Bone marrow (tissue), 2 donors: ENCODE results near the gene DDX42.
A peak's percentile ranks its signal among the peaks of the same experiment; 100 is the strongest.

Experiments used
- DNase-seq, 2 donors: peaks; one replicate each; lab custom pipeline; 2025; lab: John Stamatoyannopoulos, UW

The DDX42 gene

DNA sequence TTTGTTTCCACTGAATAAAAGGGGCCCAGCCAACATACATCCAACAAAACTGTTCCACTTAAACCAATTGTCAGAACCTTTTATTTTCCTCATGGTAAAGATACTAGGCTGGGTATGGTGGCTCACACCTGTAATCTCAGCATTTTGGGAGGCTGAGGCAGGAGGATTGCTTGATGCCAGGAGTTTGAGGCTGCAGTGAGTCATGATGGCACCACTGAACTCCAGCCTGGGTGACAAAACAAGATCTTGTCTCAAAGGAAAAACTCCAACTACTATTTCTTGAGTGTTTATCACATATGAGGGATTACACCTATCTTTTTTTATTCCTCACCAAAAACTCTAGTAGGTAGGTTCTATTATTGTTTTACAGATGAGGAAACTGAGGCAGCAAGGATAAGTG, 48.6 kb downstream of the DDX42 start:
- no peak for DNase-seq

DNA sequence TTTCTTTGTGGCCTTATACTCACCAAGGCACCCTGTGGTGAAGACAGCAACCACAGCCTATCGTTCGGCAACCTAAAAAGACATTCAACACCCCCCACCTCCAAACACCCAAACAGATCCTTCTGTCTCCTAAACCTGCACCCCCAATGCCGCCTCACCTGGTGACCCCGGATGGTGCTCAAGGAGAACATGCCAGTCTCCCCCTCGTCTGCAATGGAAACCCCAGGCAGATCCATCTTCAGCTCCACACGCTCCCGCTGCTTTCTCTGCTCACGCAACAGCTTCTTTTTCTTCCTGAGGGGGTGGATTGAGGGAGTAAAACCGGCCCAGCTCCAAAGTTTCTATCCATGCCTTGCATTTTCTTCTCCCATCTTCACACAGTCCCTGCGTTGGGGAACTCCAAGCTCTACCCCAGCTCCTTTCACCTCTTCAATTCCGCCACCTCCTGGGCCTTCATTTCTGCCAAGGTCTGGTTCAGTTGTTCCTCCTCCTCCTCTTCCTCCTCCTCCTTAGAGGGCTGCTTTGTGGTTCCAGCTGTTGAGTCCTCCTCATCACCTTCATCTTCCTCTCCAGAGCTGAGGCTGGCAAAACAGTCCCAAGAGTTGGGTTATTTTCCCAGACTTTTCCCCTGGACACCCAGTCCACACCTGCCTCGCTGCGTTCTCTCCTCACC, 49.8 kb downstream of the DDX42 start:
- DNase-seq = no peak

DNA sequence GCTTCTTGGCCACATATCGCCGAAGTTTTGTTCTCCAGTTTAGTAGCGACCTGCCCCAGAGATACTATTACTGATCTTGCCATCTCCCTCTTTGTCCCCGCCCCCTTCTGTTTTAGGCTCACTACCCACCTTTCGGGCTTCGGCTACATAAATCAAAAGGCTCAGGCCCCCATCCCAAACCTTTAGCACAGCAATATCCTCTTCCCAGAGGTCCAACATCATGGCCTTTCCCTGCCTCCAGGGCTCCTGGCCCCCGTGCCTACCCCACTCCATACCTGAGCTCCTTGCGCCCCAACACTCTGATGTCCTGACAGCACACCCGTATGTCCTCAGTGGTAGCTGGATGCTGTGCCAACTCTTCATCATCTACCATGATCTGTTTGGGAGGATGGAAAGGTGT, 50.4 kb downstream of the DDX42 start:
- DNase-seq = no peak

DNA sequence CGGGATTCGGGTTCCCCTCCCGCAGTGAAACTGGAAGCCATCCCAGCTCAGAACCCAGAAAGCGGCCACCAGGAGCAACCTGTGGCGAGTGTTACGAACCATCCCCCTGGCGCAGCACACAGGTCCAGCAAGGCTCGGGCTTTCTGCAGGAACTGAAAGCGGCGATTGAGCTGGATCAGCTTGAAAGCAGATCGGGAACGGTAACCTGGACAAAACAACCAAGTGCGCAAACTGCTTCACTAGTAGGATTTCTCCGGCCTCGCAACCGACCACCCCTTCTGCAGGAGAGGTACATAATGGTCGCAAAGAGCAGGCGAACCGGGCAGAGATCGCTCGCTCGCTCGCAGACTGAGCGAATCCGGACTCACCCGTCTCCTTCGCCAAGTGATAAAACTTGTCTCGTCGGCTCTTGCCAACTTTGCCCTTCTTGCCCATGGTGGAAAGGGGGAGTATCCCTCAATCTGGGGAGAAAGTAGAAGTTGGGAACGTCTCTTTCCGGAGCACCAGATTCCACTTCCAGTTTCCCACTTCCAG, 52.6 kb downstream of the DDX42 start:
- peak in 1 of 2 donors; percentile 20 for DNase-seq

DNA sequence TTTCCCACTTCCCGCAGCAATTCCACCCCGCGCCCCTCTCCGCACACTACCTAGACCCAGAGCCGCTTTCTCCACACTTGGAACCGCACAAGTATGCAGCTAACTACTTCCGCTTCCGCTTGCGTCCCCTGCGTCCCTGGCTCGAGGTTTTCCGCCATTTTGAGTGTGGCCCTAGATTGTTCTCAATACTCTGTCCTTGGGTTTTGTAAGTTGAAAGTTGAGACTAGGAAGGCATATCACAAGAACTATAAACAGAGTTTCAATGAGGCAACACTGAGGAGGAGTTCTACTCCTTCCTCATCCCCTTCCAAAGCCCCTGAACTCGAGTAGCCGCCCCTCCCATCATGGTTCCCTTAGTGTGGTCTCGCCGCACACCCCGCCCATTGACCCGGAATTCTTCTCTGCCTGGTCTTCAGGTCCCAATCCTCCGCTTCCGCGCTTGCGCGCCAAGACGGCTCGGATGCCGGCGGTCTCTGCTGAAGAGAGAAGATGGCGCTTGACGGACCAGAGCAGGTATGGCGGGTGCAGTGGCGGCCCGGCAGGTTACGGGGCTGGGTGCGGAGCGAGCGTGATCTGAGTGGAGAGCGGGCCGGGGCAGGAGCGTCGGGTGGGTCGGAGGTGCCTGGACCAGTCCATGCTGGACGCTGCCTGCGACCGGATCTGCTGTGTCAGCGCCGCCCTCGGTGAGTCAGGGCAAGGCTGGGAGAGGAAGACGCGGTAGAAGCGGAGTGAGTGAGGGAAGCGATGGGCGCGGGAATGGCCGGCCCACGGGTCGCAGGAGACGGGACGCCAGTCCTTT, 53.2 kb downstream of the DDX42 start, which contains the start of the genes FTSJ3 and PSMC5:
TSS of gene FTSJ3 (minus strand) at position 662 of the 799 bp plus-strand sequence. CDS start 761 bp downstream, outside the sequence.
TSS of gene PSMC5 (plus strand) at position 430 of the 799 bp plus-strand sequence. CDS start at position 490, 60 bp downstream.
- DNase-seq = peak; percentile 92 to 96

DNA sequence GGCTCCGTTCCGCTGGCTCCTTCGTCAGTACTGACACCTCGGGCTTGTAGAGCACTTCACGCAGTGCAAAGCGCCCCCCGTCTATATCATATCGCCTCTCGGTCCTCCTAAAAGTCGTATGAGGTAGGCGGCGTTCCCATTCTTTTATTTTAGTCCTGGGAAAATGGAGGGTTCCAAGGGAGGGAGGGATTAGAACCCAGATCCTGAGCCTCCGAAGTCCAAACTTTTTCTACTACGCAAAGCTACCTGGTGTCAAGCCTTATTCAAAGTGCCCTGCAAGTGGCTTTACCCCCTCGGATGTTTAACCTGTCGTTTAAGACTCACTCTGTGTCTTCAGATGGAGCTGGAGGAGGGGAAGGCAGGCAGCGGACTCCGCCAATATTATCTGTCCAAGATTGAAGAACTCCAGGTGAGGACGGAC, 53.8 kb downstream of the DDX42 start:
- DNase-seq = no peak

DNA sequence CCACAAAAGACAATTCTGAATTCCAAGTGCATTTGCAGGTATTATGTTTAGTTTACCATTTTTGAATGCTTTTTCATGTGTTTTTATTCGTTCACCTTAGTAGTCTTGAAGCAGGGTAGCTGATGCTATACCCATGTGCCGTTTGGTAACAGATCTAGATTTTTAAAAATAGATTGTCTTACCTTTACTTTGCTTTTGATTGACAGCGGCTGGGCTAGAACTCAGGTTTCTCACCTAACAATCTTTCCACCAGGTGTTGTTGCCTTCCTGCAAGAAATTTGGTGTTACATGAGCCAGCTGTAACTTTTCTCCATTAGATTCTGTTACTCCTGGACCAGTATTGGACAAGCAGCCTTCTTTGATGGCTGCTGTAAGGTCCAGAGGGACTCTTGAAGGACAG, 55.0 kb downstream of the DDX42 start:
- DNase-seq = no peak

DNA sequence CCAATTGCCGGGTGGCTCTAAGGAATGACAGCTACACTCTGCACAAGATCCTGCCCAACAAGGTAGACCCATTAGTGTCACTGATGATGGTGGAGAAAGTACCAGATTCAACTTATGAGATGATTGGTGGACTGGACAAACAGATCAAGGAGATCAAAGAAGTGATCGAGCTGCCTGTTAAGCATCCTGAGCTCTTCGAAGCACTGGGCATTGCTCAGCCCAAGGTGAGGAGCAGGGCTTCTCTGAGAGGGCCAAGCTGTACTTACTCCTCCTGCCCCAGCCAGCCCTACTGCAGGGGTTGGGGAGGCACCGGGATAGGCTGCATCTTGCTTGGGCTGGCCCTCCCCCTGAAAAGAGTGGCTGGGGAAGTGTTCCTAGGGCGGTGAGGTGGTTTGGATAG, 56.3 kb downstream of the DDX42 start:
- no peak for DNase-seq

DNA sequence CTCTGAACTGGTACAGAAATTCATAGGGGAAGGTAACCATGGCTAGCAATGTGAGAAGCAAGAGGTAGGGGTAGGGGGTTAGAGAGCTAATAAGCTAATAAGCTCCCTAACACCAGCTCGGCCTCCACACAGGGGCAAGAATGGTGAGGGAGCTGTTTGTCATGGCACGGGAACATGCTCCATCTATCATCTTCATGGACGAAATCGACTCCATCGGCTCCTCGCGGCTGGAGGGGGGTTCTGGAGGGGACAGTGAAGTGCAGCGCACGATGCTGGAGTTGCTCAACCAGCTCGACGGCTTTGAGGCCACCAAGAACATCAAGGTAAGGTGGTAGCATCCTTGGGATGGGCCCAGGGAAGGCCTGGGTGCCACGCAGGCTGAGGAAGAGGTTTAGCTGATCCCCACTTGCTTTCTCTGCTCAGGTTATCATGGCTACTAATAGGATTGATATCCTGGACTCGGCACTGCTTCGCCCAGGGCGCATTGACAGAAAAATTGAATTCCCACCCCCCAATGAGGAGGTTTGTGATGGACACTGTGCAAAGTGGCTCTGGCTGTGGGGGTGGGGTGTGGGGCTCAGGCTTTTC, 57.0 kb downstream of the DDX42 start:
- no peak for DNase-seq

DNA sequence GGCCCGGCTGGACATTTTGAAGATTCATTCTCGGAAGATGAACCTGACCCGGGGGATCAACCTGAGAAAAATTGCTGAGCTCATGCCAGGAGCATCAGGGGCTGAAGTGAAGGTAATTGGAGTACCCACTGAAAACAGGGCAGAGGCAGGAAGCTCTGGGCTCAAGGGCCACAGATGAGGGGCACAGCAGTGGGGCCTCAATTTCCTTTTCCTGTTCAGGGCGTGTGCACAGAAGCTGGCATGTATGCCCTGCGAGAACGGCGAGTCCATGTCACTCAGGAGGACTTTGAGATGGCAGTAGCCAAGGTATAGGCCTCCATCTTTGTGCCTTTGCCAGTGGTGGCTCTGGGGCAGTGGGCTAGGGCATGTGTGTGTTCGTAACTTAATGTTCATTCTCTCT, 57.5 kb downstream of the DDX42 start:
- no peak for DNase-seq

DNA sequence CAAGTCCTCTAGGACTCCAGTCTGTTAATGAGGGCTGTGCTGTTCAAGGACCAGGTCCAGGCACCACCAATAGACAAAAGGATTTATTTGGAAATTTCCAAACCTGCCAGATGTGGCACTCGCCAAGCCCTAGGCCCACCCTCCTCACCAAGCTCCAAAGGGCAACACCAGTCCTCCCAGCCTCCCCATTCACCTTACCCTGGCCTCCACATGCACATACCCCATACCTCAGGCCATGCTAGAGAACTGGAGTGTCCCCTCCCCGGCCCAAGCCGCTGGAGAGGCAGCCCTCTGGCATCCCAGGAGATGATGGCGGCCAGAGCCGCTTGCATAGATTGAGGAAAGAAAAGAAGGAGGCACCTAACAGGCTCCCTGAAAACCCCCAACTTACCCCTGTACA, 58.0 kb downstream of the DDX42 start:
- no peak for DNase-seq

DNA sequence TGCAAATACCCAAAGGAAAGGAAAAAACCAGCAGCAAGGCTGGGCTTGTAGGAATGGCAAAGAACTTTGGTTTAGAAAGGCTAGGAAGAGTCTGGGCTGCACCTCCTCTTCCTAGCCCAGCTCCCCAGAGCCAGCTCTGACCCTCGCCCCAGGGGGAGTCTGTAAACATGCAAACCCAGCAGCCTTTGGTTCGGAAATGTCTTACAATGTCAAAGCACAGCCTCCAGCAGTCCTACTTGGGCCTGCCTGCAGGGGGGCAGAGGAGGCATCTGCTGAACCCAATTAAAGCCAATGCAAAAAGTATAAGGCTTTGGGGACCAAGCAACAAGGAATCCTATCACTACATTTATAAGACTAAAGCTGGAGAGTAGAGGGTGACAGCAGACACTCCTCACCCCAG, 58.5 kb downstream of the DDX42 start:
- DNase-seq = no peak

DNA sequence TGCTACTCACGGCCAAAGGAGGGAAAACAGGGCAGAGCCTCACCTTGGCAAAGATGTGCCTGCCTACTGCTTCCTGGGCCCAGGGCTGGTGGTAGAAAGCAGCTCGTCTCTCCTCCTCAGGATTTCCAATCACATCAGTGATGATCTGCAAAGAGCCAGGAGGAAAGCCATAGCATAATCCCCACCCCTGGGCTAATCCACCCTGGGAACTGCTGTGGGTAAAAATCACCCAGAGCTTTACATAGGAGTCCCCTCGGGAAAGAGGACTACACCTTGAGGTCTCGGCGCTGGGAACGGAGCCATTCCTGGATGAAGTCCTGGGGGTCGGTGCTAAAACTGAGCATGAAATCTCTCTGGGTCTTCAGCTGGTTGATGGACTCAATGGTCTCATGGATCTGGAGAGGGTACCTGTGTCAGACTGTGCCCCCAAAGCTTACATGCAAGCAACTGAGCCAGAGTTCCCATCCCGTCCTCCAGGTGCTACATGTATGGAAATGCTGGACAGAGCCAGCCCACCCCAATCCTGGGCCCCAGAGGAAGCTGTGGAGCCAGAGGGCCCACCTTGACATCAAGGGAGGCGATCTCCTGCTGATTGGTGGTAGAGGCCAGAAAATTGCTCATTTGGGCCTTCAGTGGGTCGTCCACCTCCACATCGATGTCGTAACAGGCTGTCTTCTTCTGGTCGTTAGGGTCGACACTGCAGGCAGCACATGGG, 59.2 kb downstream of the DDX42 start:
- no peak for DNase-seq

DNA sequence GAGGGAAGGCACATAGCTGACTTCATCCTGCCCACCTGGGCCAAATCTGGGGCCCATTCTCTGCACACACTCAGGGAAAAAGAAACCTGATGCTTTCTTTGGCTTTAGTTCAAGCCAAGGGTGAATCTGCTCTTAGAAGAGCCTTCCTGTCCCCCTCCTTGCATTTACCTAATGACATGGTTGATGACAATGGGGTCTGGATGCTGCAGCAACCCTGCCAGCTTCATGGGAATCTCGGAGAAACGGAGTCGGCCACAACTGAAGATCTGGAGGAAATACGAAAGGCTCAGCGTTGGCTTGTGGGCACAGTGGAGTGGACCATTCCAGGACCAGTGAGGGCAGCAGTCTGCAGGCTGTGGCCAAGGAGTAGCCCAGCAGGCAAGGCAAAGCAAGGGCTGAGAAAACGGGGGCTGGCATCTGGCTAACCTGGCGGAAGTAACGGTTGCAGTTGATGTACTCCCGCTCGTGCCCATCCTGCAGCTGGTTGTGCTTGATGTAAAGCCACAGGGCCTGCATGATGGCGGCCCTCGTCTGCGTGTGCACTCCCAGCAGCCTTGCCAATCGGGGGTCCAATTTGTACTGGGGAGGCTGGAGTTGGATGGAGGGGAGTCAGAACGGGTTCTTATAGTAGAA, 59.9 kb downstream of the DDX42 start:
- DNase-seq = no peak

DNA sequence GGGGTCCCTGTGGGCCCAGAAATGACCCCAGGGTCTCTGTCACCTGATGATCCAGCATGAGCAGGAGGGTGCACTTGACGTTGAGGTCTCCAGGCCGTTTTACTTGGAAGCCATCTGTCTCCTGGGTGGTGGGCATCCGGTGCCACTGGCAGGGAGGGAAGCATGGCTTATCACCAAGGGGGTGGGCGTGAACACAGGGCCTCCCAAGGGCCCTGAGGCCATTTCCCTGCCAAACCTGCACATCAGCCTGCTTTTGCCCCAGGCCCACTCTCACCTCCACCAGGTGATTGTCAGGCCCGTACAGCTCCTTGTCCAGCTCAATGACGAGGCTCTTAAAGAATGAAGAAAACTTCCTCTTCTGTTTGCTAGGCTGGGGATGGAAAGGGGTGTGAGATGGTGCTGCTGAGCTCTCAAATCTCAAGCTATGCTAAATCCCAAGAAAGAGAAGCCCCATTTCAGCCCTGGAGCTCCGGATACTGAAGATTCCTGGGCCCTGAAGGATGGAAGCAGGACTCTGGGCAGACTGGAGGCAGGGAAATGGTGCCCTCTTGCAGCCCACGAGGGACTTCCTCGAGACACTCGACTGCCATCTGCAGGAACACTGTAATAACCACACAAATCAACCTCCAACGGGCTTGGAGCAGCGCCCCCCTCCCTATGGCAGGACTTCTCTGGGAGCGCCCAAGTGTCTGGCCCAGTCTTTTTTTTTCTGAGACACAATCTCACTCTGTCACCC, 60.6 kb downstream of the DDX42 start:
- peak; percentile 7 to 85 for DNase-seq

DNA sequence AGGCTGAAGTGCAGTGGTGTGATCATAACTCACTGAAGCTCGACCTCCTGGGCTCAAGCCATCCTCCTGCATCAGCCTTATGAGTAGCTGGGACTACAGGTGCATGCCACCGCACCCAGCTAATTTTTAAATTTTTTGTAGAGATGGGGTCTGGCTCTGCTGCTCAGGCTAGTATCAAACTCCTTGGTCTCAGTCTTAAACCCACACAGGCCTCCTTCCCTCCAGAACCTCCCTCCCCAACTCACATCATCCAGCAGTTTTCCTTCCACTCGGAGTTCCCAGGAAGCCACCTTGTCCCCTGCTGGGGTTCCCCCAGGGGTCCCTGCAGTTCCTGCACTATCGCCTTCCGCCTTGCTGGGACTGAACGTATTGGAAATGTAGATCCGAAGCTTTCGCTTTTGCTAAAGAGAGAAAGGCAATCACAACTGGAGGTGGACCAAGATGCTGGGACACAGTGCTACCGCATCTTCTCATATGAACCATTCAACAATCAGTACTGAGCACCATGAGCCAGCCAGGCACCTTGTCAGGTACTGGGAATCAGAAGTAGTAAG, 61.3 kb downstream of the DDX42 start:
- no peak for DNase-seq

DNA sequence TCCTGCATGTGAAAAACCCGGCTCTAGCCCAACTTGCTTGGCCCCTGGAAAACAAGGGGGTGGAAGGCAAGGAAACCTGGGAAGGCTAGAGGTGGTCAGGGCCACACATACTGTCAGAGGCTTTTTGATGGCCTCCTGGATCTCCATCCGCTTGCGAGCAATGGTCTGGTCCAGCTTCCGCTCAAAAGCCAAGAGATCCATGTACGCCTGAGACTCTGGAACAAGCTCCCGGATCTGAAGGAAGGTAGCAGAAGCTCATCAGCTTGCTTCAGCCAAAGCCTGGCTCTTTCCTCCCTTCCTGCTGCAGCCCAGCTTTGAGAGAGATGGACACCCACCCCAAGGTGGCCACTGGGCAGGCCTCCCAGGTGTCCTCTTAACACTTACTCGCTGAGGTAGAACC, 62.8 kb downstream of the DDX42 start:
- DNase-seq = no peak

DNA sequence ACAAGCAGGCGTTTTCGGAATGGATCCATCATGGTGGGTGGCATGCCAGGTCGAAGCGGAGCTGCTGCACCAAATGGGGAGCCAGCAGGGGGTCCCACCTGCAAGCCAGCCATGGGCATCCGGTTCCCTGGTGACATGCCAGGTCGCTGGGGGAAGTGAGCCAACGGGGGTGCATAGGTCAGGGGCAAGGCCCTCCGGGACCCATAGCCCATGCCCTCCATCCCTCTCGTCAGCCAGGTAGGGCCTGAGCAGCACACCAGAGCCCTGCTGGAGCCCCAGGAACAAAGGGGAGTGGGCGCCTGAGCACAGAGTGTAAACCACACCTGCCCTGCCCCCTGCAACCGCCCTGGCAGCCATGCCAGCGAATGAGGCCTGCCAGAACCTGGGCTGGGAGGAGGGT, 63.5 kb downstream of the DDX42 start:
- DNase-seq = no peak

DNA sequence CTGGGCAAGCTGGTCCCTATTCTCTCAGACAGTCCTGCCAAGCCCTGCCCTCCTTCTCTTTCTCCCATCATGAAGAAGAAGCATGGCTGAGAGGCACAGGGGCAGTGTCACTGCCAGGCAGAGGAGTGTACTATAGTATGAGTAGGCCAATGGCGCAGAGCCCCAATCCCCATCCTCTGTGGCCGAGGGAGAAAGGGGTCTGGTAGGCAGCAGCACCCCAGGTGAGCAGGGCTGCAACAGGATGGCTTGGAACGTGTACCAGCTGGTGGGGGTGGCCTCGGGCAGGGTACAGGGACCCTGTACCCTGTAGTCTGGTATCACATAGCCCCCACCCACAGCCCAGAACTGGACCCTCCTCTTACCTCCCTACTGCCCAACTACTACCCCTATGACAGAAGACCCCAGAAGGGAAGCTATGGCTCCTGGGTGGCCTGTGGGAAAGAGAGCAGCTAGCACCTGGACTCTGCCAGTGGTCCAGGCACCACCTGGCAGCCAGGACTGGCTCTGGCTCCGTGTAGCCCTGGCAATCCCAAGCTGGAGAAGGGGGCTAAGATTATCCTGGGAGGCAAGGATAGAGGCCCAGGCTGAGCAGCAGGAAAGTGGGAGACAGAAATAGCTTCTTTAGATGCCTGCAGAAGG, 64.1 kb downstream of the DDX42 start:
- DNase-seq = no peak

DNA sequence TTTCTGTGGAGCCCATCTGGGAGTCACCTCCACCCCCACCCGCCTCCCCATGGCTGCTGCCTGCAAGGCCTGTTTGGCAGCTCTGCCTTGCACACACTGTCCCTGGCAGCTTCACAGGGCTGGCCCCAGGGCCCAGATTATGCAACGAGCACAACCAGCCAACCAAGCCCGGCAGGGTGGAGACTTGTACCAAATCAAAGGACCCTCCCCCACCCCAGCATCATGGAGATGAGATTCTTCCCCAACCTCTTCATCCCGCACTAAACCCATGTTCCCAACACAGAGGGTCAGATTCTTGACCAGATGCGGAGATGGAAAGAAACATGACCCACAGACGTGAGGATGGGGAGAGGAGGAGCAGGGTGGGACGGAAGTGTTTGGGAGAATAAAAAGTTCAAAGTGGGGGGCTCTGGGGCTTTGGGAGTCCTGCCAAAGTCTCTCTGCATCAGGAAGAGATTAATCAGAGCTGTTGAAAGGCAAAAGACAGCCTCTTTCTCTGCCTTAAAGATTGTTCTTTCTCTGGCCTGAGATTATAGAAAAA, 64.7 kb downstream of the DDX42 start:
- no peak for DNase-seq
